Natural killer cell (primary cell): ENCODE results near the gene EXOC3L2. TPM values are rescaled to one million over a fixed set of nuclear protein-coding genes. Genes with fewer than 3 reads are reported as not detected.
A peak's percentile ranks its signal among the peaks of the same experiment; 100 is the strongest.

Source experiments
- ATAC-seq, 3 donors: fragments of 150-1000 bp in 2 of 3; fragments of 200-7000 bp in 1 of 3; cut with Tn5 transposase; 1 replicate in 1 of 3; 2 replicates in 2 of 3; pipeline ENCODE4 v1.10.0; 2021; ENCODE audit warnings: mild to moderate bottlenecking in 2 of 3, moderate library complexity in 2 of 3
- DNase-seq, 2 donors: peaks; one replicate each; pipeline versions ENCODE4 v3.0.0 to v3.0.0-alpha.2; 2013 to 2021; ENCODE audit warnings: mixed read lengths in 1 of 2
- H3K27ac ChIP-seq: one replicate; pipeline ENCODE4 v1.5.1; 2013; ENCODE audit warnings: mild to moderate bottlenecking, low read length
- H3K27me3 ChIP-seq: one replicate; pipeline ENCODE4 v1.6.1; 2013; ENCODE audit warnings: low read length; ENCODE audit not compliant: control insufficient read depth, insufficient read depth
- H3K36me3 ChIP-seq: one replicate; pipeline ENCODE4 v1.6.1; 2013; ENCODE audit warnings: low read length; ENCODE audit not compliant: control insufficient read depth, insufficient read depth
- H3K4me1 ChIP-seq: one replicate; pipeline ENCODE4 v1.6.1; 2013; ENCODE audit warnings: low read length; ENCODE audit not compliant: control insufficient read depth, insufficient read depth
- H3K4me3 ChIP-seq: one replicate; pipeline ENCODE4 v1.5.1; 2013; ENCODE audit warnings: low read length
- H3K9me3 ChIP-seq: one replicate; pipeline ENCODE4 v1.6.1; 2013; ENCODE audit warnings: low read length; ENCODE audit not compliant: control insufficient read depth, insufficient read depth
- H3K27ac Mint-ChIP-seq, 2 donors: one replicate each; pipeline ENCODE4 v1.8.0; 2022; ENCODE audit warnings: mild to moderate bottlenecking in 2 of 2, mixed read lengths in 2 of 2, moderate library complexity in 1 of 2
- H3K27me3 Mint-ChIP-seq, 2 donors: one replicate each; pipeline ENCODE4 v1.8.0; 2022; ENCODE audit warnings: low read depth in 2 of 2, mixed read lengths in 2 of 2
- H3K36me3 Mint-ChIP-seq: one replicate; pipeline ENCODE4 v1.8.0; 2022; ENCODE audit warnings: mixed read lengths
- H3K4me1 Mint-ChIP-seq, 2 donors: one replicate each; pipeline ENCODE4 v1.8.0; 2022; ENCODE audit warnings: mixed read lengths in 2 of 2
- H3K4me3 Mint-ChIP-seq: one replicate; pipeline ENCODE4 v1.8.0; 2022; ENCODE audit warnings: mild to moderate bottlenecking, moderate library complexity, mixed read lengths
- H3K9me3 Mint-ChIP-seq, 2 donors: one replicate each; pipeline ENCODE4 v1.8.0; 2022; ENCODE audit warnings: mixed read lengths in 2 of 2
- CTCF ChIP-seq: fragments of 200-600 bp; IDR thresholded peaks from one replicate; pipeline ENCODE4 v1.8.0; 2022; ENCODE audit warnings: antibody characterized with exemption
- WGBS: methylation state at CpG from one replicate; pipeline ENCODE4 v1.1.7; 2013; ENCODE audit warnings: missing lambda C conversion rate; ENCODE audit not compliant: insufficient coverage; 5-methylcytosine and 5-hydroxymethylcytosine counted together
- intact Hi-C: fragments of 100-400 bp; cut with micrococcal nuclease; formaldehyde crosslinking; loops from one replicate; pipeline ENCODE4 v1.14.2; 2022
- total RNA-seq, 4 donors: library from RNA; stranded (reverse); fragments of 120-200 nt in 1 of 4; gene quantifications; one replicate each; pipeline versions ENCODE4 v1.2.3 to v1.2.4, GENCODE V29; 2013 to 2022

The EXOC3L2 gene
- total RNA-seq, 3 donors from 2014 or later (not counting 1 experiment from before 2014, with no cell fraction given), result 0.16 to 0.23 TPM; not detected in 1

GRCh38 chr19:45180936-45181335 lies 64.3 kb downstream of the EXOC3L2 start:
- Histone ChIP-seq H3K4me3 (no peak overlapping the region), H3K4me1 (peaks cover 34% of the 10 kb centered on the region), H3K9me3 (no peaks in the 10 kb centered on the region), H3K36me3 (peaks cover 12% of the 10 kb centered on the region), H3K27me3 (no peaks in the 10 kb centered on the region), H3K27ac (no peak overlapping the region)
- H3K27ac Mint-ChIP-seq, result peak overlapping the region; percentile 69 to 74
- peak overlapping the region; percentile 82 for H3K4me3 Mint-ChIP-seq
- intact Hi-C loops, result no loop called here
- ATAC-seq (no peak), DNase-seq (peak in 1 of 2 donors; percentile 3)
- 94% methylated on average over 7 of the region's 7 CpGs for WGBS
- peaks cover 11 to 38% of the 10 kb centered on the region in 2 donors for H3K4me1 Mint-ChIP-seq
- no peaks in the 10 kb centered on the region for H3K27me3 Mint-ChIP-seq
- no peak for TF ChIP-seq CTCF
- H3K9me3 Mint-ChIP-seq, result no peaks in the 10 kb centered on the region
- H3K36me3 Mint-ChIP-seq, result no peaks in the 10 kb centered on the region

GRCh38 chr19:45179892-45180370 lies 65.3 kb downstream of the EXOC3L2 start:
- no peaks in the 10 kb centered on the region for H3K27me3 Mint-ChIP-seq
- Histone ChIP-seq H3K36me3 (peaks cover 12% of the 10 kb centered on the region), H3K27me3 (no peaks in the 10 kb centered on the region), H3K9me3 (no peaks in the 10 kb centered on the region), H3K4me3 (no peak overlapping the region), H3K27ac (no peak overlapping the region), H3K4me1 (peaks cover 34% of the 10 kb centered on the region)
- H3K4me3 Mint-ChIP-seq, result peak overlapping the region; percentile 82
- TF ChIP-seq CTCF, result no peak
- WGBS, result 74% methylated on average over 8 of the region's 9 CpGs
- intact Hi-C loops, result loop anchor here (2.0 to 5.0 kb wide), 3 partner anchors 87 to 317 kb away; partner anchors contain the start of genes GEMIN7, PPM1N, PPP1R37 and RTN2
- ATAC-seq (no peak), DNase-seq (peak in 1 of 2 donors; percentile 10)
- H3K4me1 Mint-ChIP-seq, result peaks cover 11 to 38% of the 10 kb centered on the region in 2 donors
- H3K9me3 Mint-ChIP-seq, result no peaks in the 10 kb centered on the region
- H3K27ac Mint-ChIP-seq, result peak overlapping the region; percentile 69 to 74
- H3K36me3 Mint-ChIP-seq, result no peaks in the 10 kb centered on the region

GRCh38 chr19:45179072-45179891 lies 65.9 kb downstream of the EXOC3L2 start:
- H3K4me1 Mint-ChIP-seq, result peaks cover 11 to 35% of the 10 kb centered on the region in 2 donors
- peak overlapping the region; percentile 86 for H3K4me3 ChIP-seq

More at GRCh38 chr19:45179072-45179891, 65.9 kb downstream of the EXOC3L2 start:
- WGBS, result 5% methylated on average over 97 of the region's 97 CpGs
- Histone ChIP-seq H3K4me1 (peaks cover 34% of the 10 kb centered on the region), H3K27ac (peak overlapping the region; percentile 78), H3K27me3 (no peaks in the 10 kb centered on the region), H3K9me3 (no peaks in the 10 kb centered on the region), H3K36me3 (peaks cover 12% of the 10 kb centered on the region)
- no peak for TF ChIP-seq CTCF
- Mint-ChIP-seq H3K36me3 (no peaks in the 10 kb centered on the region), H3K27me3 (no peaks in the 10 kb centered on the region), H3K4me3 (peak overlapping the region; percentile 96), H3K9me3 (no peaks in the 10 kb centered on the region), H3K27ac (peak overlapping the region; percentile 93 to 96)
- intact Hi-C loops, result loop anchor here (2.0 to 5.0 kb wide), 3 partner anchors 86 to 318 kb away; partner anchors contain the start of genes GEMIN7, PPM1N, PPP1R37 and RTN2
- ATAC-seq, result no peak
- peak; percentile 53 to 59 for DNase-seq
